Activated CD4-positive, alpha-beta T cell treated with anti-CD3 and anti-CD28 coated beads, Interleukin-2, amount 50 U/mL, for 4 hours (primary cell): ENCODE data around the gene KXD1.

ENCODE experiments used
- DNase-seq, 2 experiments: peaks; one replicate each; pipeline ENCODE4 v3.0.0-alpha.2; 2020

The KXD1 gene

DNA sequence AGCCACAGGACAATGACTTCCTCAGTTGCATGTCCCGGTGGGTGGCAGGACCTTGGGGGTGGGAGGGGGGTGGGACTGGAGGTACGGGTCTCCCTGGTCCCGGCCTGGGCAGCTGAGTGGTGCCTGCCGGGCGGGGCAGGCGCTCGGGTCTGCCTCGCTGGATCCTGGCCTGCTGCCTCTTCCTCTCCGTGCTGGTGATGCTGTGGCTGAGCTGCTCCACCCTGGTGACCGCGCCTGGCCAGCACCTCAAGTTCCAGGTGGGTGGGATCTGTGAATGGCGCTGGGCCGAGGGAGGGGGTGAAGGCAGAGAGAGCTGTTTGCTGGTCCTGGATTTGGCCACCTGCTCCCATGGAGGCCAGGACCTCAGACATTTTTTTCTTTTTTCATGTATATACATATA, 60.6 kb downstream of the KXD1 start:
- DNase-seq, result no peak
